Esophagus mucosa (tissue), 1 donor: ENCODE data around the gene TCF23. TPM values are rescaled to one million over a fixed set of nuclear protein-coding genes. Genes with fewer than 3 reads are reported as not detected.
"Not testable (repeated sequence)": the region's sequence is repeated elsewhere in the genome, so short reads cannot be mapped to it uniquely, and the experiment has no call there.

Experiments
- ATAC-seq: fragments of 200-7000 bp; cut with Tn5 transposase; one replicate; pipeline ENCODE4 v1.9.1; 2020
- total RNA-seq: library from RNA; stranded (reverse); gene quantifications from one replicate; pipeline ENCODE4 v1.2.4, GENCODE V29; 2023
- donor health status: DM: yes; HTN: yes; CAD: no.

Gene TCF23
- not detected for total RNA-seq

GRCh38 chr2:27148801-27149439, at the start of gene TCF23:
TCF23 (plus strand) TSS chr2:27149004; CDS start chr2:27149134, 130 bp downstream.
- peak; percentile 40 for ATAC-seq

GRCh38 chr2:27099334-27099955, 49.4 kb upstream of the TCF23 start:
- no peak for ATAC-seq

- no peak for ATAC-seq
Observed at GRCh38 chr2:27100036-27100435, 48.8 kb upstream of the TCF23 start.

- ATAC-seq = no peak
Observed at GRCh38 chr2:27102329-27102728, 46.5 kb upstream of the TCF23 start.

GRCh38 chr2:27105981-27106380, 42.8 kb upstream of the TCF23 start:
- no peak for ATAC-seq

GRCh38 chr2:27108221-27108620, 40.6 kb upstream of the TCF23 start:
- ATAC-seq = no peak

GRCh38 chr2:27109083-27109482, 39.7 kb upstream of the TCF23 start:
- ATAC-seq = no peak

- not testable (repeated sequence) for ATAC-seq
Observed at GRCh38 chr2:27110603-27111352, 38.0 kb upstream of the TCF23 start.

- not testable (repeated sequence) for ATAC-seq
Observed at GRCh38 chr2:27111392-27112078, 37.3 kb upstream of the TCF23 start.

GRCh38 chr2:27115519-27115918, 33.3 kb upstream of the TCF23 start:
- ATAC-seq = no peak

GRCh38 chr2:27117995-27118524, 30.7 kb upstream of the TCF23 start:
- no peak for ATAC-seq

- no peak for ATAC-seq
Observed at GRCh38 chr2:27118525-27119329, 30.1 kb upstream of the TCF23 start, which contains the start of gene CGREF1. CGREF1 (minus strand) TSS chr2:27119128; CDS start chr2:27104366, 14,762 bp downstream.

GRCh38 chr2:27119330-27119670, 29.5 kb upstream of the TCF23 start:
- ATAC-seq = not testable (repeated sequence)

- ATAC-seq = no peak
Observed at GRCh38 chr2:27121906-27122305, 26.9 kb upstream of the TCF23 start.

- no peak for ATAC-seq
Observed at GRCh38 chr2:27122791-27123190, 26.0 kb upstream of the TCF23 start.

- ATAC-seq = peak; percentile 44
Observed at GRCh38 chr2:27123302-27124150, 25.3 kb upstream of the TCF23 start, which contains the start of gene ABHD1. ABHD1 (plus strand) TSS chr2:27123815; CDS start chr2:27123949, 134 bp downstream.

- ATAC-seq = no peak
Observed at GRCh38 chr2:27125104-27125503, 23.7 kb upstream of the TCF23 start.

GRCh38 chr2:27126252-27126710, 22.5 kb upstream of the TCF23 start:
- no peak for ATAC-seq

- no peak for ATAC-seq
Observed at GRCh38 chr2:27127883-27128667, 20.7 kb upstream of the TCF23 start.
